PC-9 (cell line): ENCODE measurements around the gene THOC1.

ENCODE experiments used
- EZH2 ChIP-seq: fragments of 200-600 bp; sonication (generic); IDR thresholded peaks from 2 replicates; pipeline ENCODE4 v1.8.0; 2017; ENCODE audit warnings: antibody characterized with exemption, low read depth
- TF ChIP-seq, protein P1 (sequence below): fragments of 200-600 bp; sonication (generic); conservative IDR thresholded peaks from 2 replicates; pipeline ENCODE4 v1.6.1; 2017; ENCODE audit warnings: mixed run types, antibody characterized with exemption, mild to moderate bottlenecking, moderate library complexity

- no peak for TF ChIP-seq EZH2
- TF ChIP-seq, protein P1, sequence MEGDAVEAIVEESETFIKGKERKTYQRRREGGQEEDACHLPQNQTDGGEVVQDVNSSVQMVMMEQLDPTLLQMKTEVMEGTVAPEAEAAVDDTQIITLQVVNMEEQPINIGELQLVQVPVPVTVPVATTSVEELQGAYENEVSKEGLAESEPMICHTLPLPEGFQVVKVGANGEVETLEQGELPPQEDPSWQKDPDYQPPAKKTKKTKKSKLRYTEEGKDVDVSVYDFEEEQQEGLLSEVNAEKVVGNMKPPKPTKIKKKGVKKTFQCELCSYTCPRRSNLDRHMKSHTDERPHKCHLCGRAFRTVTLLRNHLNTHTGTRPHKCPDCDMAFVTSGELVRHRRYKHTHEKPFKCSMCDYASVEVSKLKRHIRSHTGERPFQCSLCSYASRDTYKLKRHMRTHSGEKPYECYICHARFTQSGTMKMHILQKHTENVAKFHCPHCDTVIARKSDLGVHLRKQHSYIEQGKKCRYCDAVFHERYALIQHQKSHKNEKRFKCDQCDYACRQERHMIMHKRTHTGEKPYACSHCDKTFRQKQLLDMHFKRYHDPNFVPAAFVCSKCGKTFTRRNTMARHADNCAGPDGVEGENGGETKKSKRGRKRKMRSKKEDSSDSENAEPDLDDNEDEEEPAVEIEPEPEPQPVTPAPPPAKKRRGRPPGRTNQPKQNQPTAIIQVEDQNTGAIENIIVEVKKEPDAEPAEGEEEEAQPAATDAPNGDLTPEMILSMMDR = no peak
Measured at GRCh38 chr18:251572-251971, 16.3 kb downstream of the THOC1 start.
